GM21825 (cell line): ENCODE data around the gene NMNAT3.
A peak's percentile ranks its signal among the peaks of the same experiment; 100 is the strongest.

Source experiments
- ATAC-seq: cut with Tn5 transposase; IDR thresholded peaks from one replicate; pipeline ENCODE4 v1.9.1; 2021; ENCODE audit warnings: mild to moderate bottlenecking, moderate library complexity; ENCODE audit not compliant: unreplicated experiment

Gene NMNAT3

GRCh38 chr3:139677388-139678155, at the start of gene NMNAT3:
Gene NMNAT3 (minus strand): TSS chr3:139677972. CDS start chr3:139627724, 50,248 bp downstream.
- ATAC-seq = peak; percentile 98

DNA sequence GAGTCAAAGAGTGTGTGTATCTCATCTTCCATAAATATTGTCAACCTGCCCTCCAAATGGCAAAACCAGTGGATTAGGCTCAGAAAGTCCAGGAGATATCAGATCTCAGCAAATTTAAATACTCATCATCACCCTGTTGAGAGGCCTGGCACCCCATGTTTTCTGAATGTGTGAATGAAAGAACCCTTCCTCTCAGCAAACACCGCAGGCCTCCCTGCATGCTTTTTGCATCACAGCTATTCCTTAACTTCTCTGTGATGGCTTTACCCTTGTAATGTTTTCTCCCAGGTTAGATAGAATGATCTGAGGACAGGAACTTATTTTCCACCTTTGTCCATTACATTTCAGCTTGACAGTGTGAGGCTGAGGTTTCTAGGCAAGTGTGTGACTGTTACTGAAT, 43.6 kb upstream of the NMNAT3 start:
- no peak for ATAC-seq

GRCh38 chr3:139718415-139718814, 40.6 kb upstream of the NMNAT3 start:
- no peak for ATAC-seq

- ATAC-seq = no peak
Observed at GRCh38 chr3:139716908-139717485, 39.2 kb upstream of the NMNAT3 start.

GRCh38 chr3:139715743-139716360, 38.1 kb upstream of the NMNAT3 start:
- ATAC-seq = no peak

- no peak for ATAC-seq
Observed at GRCh38 chr3:139715166-139715565, 37.4 kb upstream of the NMNAT3 start.

DNA sequence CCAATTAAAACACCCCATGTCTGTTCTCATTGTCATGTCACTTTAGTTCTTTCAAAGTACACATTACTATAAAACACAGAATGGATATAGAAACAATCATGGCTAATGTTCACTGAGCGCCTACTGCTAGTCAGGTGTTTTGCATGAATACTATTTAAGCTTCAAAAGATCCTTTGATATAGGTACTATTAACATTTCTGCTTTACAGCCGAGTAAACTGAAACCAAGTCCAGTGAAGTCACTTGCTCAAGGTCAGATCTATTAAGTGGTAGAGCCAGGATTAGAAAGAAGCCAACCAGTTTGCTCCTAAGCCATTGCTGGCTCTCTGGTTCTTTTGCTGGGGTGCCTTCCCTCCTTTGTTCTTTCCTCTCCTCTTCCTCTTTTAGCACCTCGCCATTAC, 32.4 kb upstream of the NMNAT3 start:
- ATAC-seq = no peak

DNA sequence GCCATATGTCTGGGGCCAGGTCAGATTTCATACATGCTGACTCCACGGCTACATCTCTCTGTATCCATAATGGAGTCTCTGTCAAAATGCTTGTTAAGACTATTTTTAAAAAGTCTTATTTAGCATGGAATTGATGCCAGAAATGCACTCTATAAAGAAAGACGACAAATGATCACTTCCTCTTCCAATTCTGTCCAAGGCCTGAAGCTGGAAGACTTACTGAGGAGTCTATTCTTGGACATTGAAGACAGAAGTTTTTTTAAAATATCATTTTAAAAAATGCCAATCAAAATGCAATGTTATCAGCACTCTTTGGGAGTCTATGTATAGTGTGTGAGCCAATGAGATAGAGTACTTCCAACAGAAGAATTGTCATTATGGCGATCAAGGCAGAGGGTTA, 27.9 kb upstream of the NMNAT3 start:
- no peak for ATAC-seq

DNA sequence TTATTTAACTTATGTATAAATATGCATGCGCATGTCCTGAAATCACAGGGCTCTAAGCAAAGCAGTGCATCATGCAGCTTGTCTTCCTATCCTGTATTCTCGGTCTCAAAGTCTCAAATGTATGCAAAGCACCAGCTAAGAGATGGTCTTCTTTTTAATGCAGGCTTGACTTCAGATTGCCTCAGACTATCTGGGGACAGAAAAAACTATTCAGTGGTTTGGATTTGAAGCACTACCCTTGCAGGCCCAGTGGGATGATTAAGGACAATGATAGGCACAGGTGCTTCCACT, 18.5 kb upstream of the NMNAT3 start:
- no peak for ATAC-seq

GRCh38 chr3:139695426-139696313, 17.9 kb upstream of the NMNAT3 start:
- no peak for ATAC-seq

- no peak for ATAC-seq
Observed at GRCh38 chr3:139695007-139695406, 17.2 kb upstream of the NMNAT3 start.

DNA sequence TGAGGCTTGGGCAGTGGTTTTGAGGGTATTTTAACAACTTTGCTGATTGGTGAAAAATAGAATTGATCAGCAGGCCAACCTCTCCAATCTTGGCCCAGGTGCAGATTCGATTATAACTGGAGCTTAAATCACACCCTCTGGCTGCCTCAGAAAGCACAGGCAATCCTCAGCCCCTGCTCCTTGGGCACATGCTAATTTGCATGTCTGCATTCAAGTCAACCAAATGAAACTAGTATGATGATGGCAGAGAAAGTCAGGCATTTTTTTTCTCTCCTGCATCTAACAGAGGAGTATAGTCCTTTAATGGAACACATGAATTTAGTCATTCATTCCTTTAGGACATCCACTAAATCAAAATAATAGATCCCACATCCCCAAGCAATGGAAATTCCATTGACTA, 16.8 kb upstream of the NMNAT3 start:
- no peak for ATAC-seq

- no peak for ATAC-seq
Observed at GRCh38 chr3:139691619-139692018, 13.8 kb upstream of the NMNAT3 start.

GRCh38 chr3:139689708-139690228, 12.0 kb upstream of the NMNAT3 start:
- no peak for ATAC-seq

DNA sequence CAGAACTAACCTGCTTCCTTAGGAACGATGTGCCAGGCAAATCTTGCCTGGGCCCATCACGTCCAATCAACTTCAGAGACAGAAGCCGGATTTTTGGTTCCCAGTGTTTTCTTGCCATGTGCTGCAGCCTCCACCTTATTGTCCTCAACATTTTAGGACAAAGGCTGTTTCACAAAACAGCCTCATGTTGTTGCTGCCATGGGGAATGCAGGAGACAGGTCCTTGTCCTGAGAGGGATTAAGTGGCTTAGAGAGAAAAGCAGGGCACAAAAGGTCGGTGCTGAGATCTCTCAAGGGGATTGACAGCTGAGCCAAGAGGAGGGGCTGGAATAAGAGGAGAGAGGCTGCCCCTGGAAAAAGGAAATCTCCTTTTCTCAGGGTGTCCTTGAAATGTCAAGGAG, 11.3 kb upstream of the NMNAT3 start:
- ATAC-seq = no peak

DNA sequence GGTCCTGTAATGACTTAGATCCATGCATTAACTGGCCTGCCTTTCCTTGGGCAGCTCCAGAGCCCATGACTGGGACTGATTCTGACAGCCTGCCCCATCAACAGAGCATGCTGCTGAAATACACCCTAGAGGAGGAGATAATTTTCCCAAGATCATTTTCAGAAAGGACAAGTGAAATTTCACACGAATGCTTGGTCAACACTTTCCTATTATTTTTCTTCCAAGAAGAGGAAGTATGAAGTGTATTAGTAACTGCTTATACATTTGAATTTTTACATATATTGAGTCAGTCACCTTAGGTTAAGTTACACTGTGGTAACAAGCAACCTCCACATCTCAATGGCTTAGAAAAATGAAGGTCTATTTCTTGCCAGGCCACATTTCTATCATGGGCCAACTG, 9.7 kb upstream of the NMNAT3 start:
- no peak for ATAC-seq

DNA sequence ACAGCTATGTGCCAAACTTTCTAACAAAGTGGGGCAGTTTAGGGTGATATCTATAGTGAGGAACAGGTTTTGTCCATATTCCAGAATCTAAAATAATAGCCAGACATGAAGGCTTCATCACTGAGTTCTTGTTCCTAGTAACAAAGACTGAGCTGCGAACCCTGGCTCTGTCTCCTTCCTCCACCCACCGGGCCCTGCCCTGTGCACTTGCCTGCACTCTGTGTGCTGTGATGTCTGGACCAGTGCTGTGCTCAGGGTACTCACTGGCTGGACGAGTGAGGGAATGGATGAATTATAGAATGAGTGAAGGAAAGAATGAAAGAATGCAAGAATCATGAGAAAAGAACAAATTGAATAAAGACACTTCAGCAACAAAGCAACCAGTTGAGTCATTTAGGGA, 8.9 kb upstream of the NMNAT3 start:
- ATAC-seq = no peak

GRCh38 chr3:139686206-139686605, 8.4 kb upstream of the NMNAT3 start:
- no peak for ATAC-seq

- no peak for ATAC-seq
Observed at GRCh38 chr3:139679220-139679775, 1.5 kb upstream of the NMNAT3 start.

DNA sequence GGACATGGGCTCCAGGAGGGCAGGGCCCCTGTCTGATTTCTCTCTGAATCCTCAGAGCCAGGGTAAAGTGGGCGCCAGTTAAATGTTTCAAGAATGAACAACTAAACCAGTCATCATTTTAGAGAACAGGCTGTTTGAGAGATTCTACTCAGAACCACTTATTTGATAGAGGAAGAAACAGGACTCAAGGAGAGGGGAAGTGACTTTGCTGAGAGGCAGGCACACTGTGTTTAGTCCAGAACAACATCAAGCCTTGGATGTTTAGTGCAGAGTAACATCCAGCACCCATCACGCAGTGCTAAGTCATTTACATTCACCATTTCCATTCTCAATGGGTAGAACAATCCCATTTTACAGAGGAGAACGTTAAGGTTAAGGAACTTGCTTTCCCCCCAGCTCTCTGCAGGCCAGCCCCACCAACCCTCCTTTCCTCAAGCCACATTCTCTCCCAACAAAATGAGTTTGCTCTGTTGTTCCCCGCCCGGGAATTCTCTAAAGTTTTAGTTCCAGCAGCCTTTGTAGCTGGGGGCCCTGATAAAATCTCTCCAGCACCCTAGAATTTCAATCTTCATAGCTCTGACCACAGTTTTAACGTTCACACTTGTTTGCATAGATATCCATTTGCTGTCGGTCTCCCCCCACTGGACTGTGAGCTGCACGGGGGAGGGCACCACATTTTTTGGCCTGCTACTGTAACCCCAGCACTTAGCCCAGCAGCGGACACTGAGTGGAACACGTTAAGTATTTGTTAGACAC, 962 bp downstream of the NMNAT3 start:
- no peak for ATAC-seq
